HepG2 (cell line): ENCODE results near the gene SLC38A8. TPM values are rescaled to one million over a fixed set of nuclear protein-coding genes. Genes with fewer than 3 reads are reported as not detected.
A peak's percentile ranks its signal among the peaks of the same experiment; 100 is the strongest.

Experiments used
- ATAC-seq: fragments of 200-7000 bp; cut with Tn5 transposase; 3 replicates; pipeline ENCODE4 v1.9.1; 2020; ENCODE audit warnings: mild to moderate bottlenecking, moderate library complexity
- BruUV-seq: library from RNA; stranded (reverse); fragments of 400-500 nt; replicated peaks from 2 replicates; lab custom pipeline; 2021; lab: Mats Ljungman, UMichigan
- CTCF ChIA-PET: fragments of 300-600 bp; formaldehyde crosslinking; extraction: SDS; loops from one replicate; lab custom pipeline; 2021; ENCODE audit warnings: low total read pairs, inconsistent platforms, low intra/inter-chr PET ratio; lab: Yijun Ruan, JAX
- POLR2A ChIA-PET: fragments of 350-600 bp; sonication (Branson Sonifier 250); formaldehyde crosslinking; loops from one replicate; lab custom pipeline; 2020; ENCODE audit warnings: antibody characterized with exemption, inconsistent platforms; lab: Yijun Ruan, JAX
- DNase-seq: peaks from one replicate; pipeline ENCODE4 v3.0.0-alpha.2; 2015; ENCODE audit warnings: low spot score
- FAIRE-seq: peaks from 3 replicates; lab custom pipeline; 2011; peaks lifted over from hg19 to GRCh38; lab: Jason Lieb, UNC
- H2AFZ ChIP-seq: one replicate; pipeline ENCODE4 v1.6.1; 2011; ENCODE audit warnings: low read length, inconsistent platforms
- H3K27ac ChIP-seq: fragments of 300-600 bp; 3 replicates; pipeline ENCODE4 v1.8.0; 2011; ENCODE audit warnings: mixed run types, mild to moderate bottlenecking, mixed read lengths, low read length, inconsistent platforms; ENCODE audit not compliant: insufficient read depth; ENCODE audit errors: extremely low read length
- H3K27me3 ChIP-seq, 2 experiments: fragments of 200-600 bp in 1 of 2; 2 replicates in 1 of 2; 3 replicates in 1 of 2; pipeline versions ENCODE4 v1.6.0 to v1.8.0; 2011; ENCODE audit warnings: low read length in 2 of 2, mild to moderate bottlenecking in 2 of 2, moderate library complexity in 2 of 2, inconsistent platforms in 1 of 2; ENCODE audit not compliant: insufficient read depth in 2 of 2, control insufficient read depth in 1 of 2
- H3K36me3 ChIP-seq, 2 experiments: fragments of 200-600 bp in 1 of 2; replicated peaks in 1 of 2; 2 replicates in 1 of 2; 3 replicates in 1 of 2; pipeline versions ENCODE4 v1.5.1 to v1.8.0; 2011; ENCODE audit warnings: low read length in 2 of 2, inconsistent platforms in 1 of 2; ENCODE audit not compliant: insufficient read depth in 2 of 2, control insufficient read depth in 1 of 2
- H3K4me1 ChIP-seq: 2 replicates; pipeline ENCODE4 v1.5.1; 2012; ENCODE audit warnings: low read length, inconsistent platforms; ENCODE audit not compliant: insufficient read depth
- H3K4me2 ChIP-seq: 2 replicates; pipeline ENCODE4 v1.6.0; 2011; ENCODE audit warnings: low read depth, low read length, inconsistent platforms
- H3K4me3 ChIP-seq, 3 experiments: fragments of 200-600 bp in 1 of 3; sonication (generic), shearing (Covaris generic) in 1 of 3; replicated peaks in 1 of 3; 2 replicates each; pipeline ENCODE4 v1.5.1; 2011 to 2016; ENCODE audit warnings: low read length in 3 of 3, inconsistent platforms in 2 of 3, low read depth in 2 of 3, mild to moderate bottlenecking in 2 of 3, control low read depth in 1 of 3, mixed read lengths in 1 of 3; ENCODE audit not compliant: insufficient read depth in 1 of 3
- H3K79me2 ChIP-seq: one replicate; pipeline ENCODE4 v1.6.1; 2011; ENCODE audit warnings: low read length, inconsistent platforms; ENCODE audit not compliant: insufficient read depth
- H3K9ac ChIP-seq: 2 replicates; pipeline ENCODE4 v1.6.0; 2011; ENCODE audit warnings: mild to moderate bottlenecking, low read depth, low read length, inconsistent platforms; ENCODE audit not compliant: insufficient read depth
- H3K9me3 ChIP-seq: 2 replicates; pipeline ENCODE4 v1.5.1; 2012; ENCODE audit warnings: mild to moderate bottlenecking, low read length
- H4K20me1 ChIP-seq: 2 replicates; pipeline ENCODE4 v1.6.0; 2011; ENCODE audit warnings: inconsistent platforms, mild to moderate bottlenecking, low read length, moderate library complexity; ENCODE audit not compliant: insufficient read depth
- CEBPB ChIP-seq: IDR thresholded peaks from 2 replicates; pipeline ENCODE4 v1.6.1; 2011; ENCODE audit warnings: low read depth, low read length, improper control_type of control experiment, borderline replicate concordance
- FOXM1 ChIP-seq: sonication (generic); formaldehyde crosslinking; IDR thresholded peaks from 2 replicates; pipeline ENCODE4 v1.5.0; 2020; ENCODE audit warnings: missing genetic modification reagents
- GABPB1 ChIP-seq: IDR thresholded peaks from 2 replicates; pipeline ENCODE4 v1.6.1; 2016; ENCODE audit warnings: mild to moderate bottlenecking, missing genetic modification reagents, moderate library complexity, missing compliant biosample characterization
- PCBP1 ChIP-seq: fragments of 200-400 bp; formaldehyde crosslinking; IDR thresholded peaks from 2 replicates; pipeline ENCODE4 v1.6.1; 2017; ENCODE audit warnings: mild to moderate bottlenecking, low read depth, low read length, borderline replicate concordance
- PCBP2 ChIP-seq: fragments of 200-400 bp; formaldehyde crosslinking; optimal IDR thresholded peaks from 2 replicates; pipeline ENCODE3; 2018; ENCODE audit warnings: low read length, low read depth; ENCODE audit not compliant: poor library complexity, severe bottlenecking
- PHB2 ChIP-seq: fragments of 450-650 bp; IDR thresholded peaks from 2 replicates; pipeline ENCODE4 v1.6.1; 2018; ENCODE audit not compliant: partially characterized antibody
- PHF21A ChIP-seq: sonication (generic); formaldehyde crosslinking; IDR thresholded peaks from 2 replicates; pipeline ENCODE4 v1.5.0; 2020; ENCODE audit warnings: mild to moderate bottlenecking, missing genetic modification reagents
- RFX1 ChIP-seq: fragments of 450-650 bp; IDR thresholded peaks from 2 replicates; pipeline ENCODE4 v1.6.1; 2017
- SRSF4 ChIP-seq: fragments of 200-400 bp; formaldehyde crosslinking; IDR thresholded peaks from one replicate; pipeline ENCODE4 v1.6.1; 2018; ENCODE audit warnings: mild to moderate bottlenecking, low read depth, low read length, moderate library complexity; ENCODE audit not compliant: poor library complexity, severe bottlenecking
- TBX3 ChIP-seq: fragments of 450-650 bp; IDR thresholded peaks from 2 replicates; pipeline ENCODE4 v1.6.1; 2017; ENCODE audit warnings: antibody characterized with exemption, mild to moderate bottlenecking, inconsistent platforms, borderline replicate concordance
- TEAD3 ChIP-seq: optimal IDR thresholded peaks from 2 replicates; pipeline ENCODE3; 2016; ENCODE audit warnings: borderline replicate concordance
- ZNF24 ChIP-seq: fragments of 450-650 bp; IDR thresholded peaks from 2 replicates; pipeline ENCODE4 v1.6.1; 2017; ENCODE audit warnings: antibody characterized with exemption, mild to moderate bottlenecking
- ZNF577 ChIP-seq: sonication (generic); formaldehyde crosslinking; IDR thresholded peaks from 2 replicates; pipeline ENCODE4 v1.4.0; 2020; ENCODE audit warnings: mild to moderate bottlenecking, low read depth, missing genetic modification reagents, borderline replicate concordance
- ZNF841 ChIP-seq: sonication (generic); formaldehyde crosslinking; IDR thresholded peaks from 2 replicates; pipeline ENCODE4 v1.8.1; 2023; ENCODE audit warnings: missing genetic modification reagents, borderline replicate concordance
- WGBS: methylation state at CpG from one replicate; pipeline ENCODE4 v1.1.6; 2017; ENCODE audit warnings: low lambda C conversion rate; 5-methylcytosine and 5-hydroxymethylcytosine counted together
- in situ Hi-C: cut with HindIII; loops from 2 replicates; pipeline ENCODE4 v1.10.0; 2017; ENCODE audit warnings: low pct_unique_long_range_greater_than_20kb; ENCODE audit not compliant: extremely low pct_ligation_motif_present
- intact Hi-C: fragments of 100-400 bp; cut with micrococcal nuclease; formaldehyde crosslinking; loops from one replicate; pipeline ENCODE4 v1.10.0; 2022; ENCODE audit not compliant: unreplicated experiment
- polyA plus RNA-seq, 8 experiments: library from polyadenylated mRNA; depleted of rRNA in 3 of 8; stranded (reverse) in 7 of 8; unstranded in 1 of 8; fragments of >200 nt; fragmentation: Illumina TruSeq in 4 of 8; extraction: Trizol in 4 of 8; gene quantifications; 2 replicates each; pipeline versions ENCODE4 v1.2.1 to v1.2.3, GENCODE V29; 2011 to 2016; ENCODE audit warnings: low read depth in 4 of 8, missing spikeins in 1 of 8, mixed read lengths in 1 of 8; ENCODE audit not compliant: insufficient read depth in 1 of 8
- total RNA-seq, 5 experiments: library from RNA; depleted of rRNA; stranded (reverse); fragments of >200 nt; fragmentation: Illumina TruSeq; extraction: Trizol; gene quantifications; 2 replicates each; pipeline ENCODE4 v1.2.3, GENCODE V29; 2016; ENCODE audit warnings: low read depth in 1 of 5
- TF ChIP-seq, protein P1 (sequence below): IDR thresholded peaks from 2 replicates; pipeline ENCODE4 v1.6.1; 2016; ENCODE audit warnings: missing genetic modification reagents, missing compliant biosample characterization
- TF ChIP-seq, protein P2 (sequence below): sonication (generic); formaldehyde crosslinking; IDR thresholded peaks from 2 replicates; pipeline ENCODE4 v1.5.1; 2020; ENCODE audit warnings: mild to moderate bottlenecking, missing genetic modification reagents, borderline replicate concordance
- TF ChIP-seq, protein P3 (sequence below): IDR thresholded peaks from 2 replicates; pipeline ENCODE4 v1.6.1; 2012; ENCODE audit warnings: inconsistent platforms

The SLC38A8 gene
- total and polyA plus RNA-seq, 2 of the 13 experiments (the other 11 are each of a cell fraction or from before 2014, with no cell fraction given) = 0.24 to 0.37 TPM

DNA sequence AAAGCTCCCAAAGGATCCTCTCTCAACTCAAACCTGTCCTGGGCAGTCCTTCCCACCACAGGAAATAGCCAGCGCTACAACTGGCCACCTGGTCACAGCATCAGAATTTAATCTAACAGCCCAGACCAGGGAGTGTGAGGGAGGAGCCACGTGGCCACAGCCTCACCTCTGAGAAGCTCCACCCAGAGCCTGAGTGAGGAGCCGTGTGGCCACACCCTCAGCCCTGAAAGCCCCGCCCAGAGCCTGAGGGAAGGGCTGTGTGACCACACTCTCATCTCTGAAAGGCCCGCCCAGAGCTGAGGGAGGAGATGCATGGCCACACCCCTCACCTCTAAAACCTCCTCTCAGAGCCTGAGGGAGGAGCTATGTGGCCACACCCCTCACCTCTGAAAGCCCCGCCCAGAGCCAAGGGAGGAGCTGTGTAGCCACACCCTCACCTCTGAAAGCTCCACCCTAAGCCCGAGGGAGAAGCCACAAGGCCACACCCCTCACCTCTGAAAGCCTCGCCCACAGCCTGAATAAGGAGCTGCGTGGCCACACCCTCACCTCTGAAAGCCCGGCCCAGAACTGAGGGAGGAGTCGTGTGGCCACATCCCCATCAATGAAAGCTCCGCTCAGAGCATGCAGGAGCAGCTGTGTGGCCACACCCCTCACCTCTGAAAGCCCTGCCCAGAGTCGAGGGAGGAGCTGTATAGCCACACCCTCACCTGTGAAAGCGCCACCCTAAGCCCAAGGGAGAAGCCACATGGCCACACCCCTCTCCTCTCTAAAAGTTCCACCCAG lies 28.6 kb downstream of the SLC38A8 start:
- peak; percentile 89 for FAIRE-seq
- Histone ChIP-seq H3K27me3 (peaks cover 0 to 13% of the 10 kb centered on the region in 2 experiments; a peak in 2 of 5 replicates), H3K9me3 (peaks cover 11% of the 10 kb centered on the region), H3K4me3 (peak overlapping the region in 1 of 3 experiments; percentile 6; a peak in 1 of 6 replicates), H2AFZ (no peak overlapping the region), H3K4me2 (peak overlapping the region; percentile 15; the same call in 1 of the 2 replicates), H3K79me2 (no peaks in the 10 kb centered on the region), H3K27ac (no peak overlapping the region), H3K36me3 (no peaks in the 10 kb centered on the region), H3K4me1 (peaks cover 8% of the 10 kb centered on the region; the same call in 1 of the 2 replicates), H3K9ac (no peak overlapping the region), H4K20me1 (no peaks in the 10 kb centered on the region)
- peak; percentile 94 for DNase-seq
- in situ Hi-C loops (no loop called here), intact Hi-C loops (no loop called here)
- BruUV-seq = no TSS peak
- WGBS = 10% methylated on average over 10 of the region's 14 CpGs
- peak; percentile 92 for ATAC-seq
- ChIA-PET POLR2A (interaction anchor here (0.6 to 1.4 kb wide), 9 partner anchors 19 to 774 kb away, joined by 3 to 15 read pairs (median 4); partner anchors contain the start of genes MBTPS1 and OSGIN1), CTCF (no interaction called here)
- TF ChIP-seq RFX1 = no peak
- no peak for TF ChIP-seq PHB2
- TF ChIP-seq ZNF24 = no peak
- no peak for TF ChIP-seq PCBP2
- no peak for TF ChIP-seq CEBPB
- TF ChIP-seq, protein P1, sequence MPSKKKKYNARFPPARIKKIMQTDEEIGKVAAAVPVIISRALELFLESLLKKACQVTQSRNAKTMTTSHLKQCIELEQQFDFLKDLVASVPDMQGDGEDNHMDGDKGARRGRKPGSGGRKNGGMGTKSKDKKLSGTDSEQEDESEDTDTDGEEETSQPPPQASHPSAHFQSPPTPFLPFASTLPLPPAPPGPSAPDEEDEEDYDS (CRISPR knock-in tag) = peak; percentile 58; the same call in 1 of the 2 replicates
- no peak for TF ChIP-seq FOXM1
- TF ChIP-seq, protein P2, sequence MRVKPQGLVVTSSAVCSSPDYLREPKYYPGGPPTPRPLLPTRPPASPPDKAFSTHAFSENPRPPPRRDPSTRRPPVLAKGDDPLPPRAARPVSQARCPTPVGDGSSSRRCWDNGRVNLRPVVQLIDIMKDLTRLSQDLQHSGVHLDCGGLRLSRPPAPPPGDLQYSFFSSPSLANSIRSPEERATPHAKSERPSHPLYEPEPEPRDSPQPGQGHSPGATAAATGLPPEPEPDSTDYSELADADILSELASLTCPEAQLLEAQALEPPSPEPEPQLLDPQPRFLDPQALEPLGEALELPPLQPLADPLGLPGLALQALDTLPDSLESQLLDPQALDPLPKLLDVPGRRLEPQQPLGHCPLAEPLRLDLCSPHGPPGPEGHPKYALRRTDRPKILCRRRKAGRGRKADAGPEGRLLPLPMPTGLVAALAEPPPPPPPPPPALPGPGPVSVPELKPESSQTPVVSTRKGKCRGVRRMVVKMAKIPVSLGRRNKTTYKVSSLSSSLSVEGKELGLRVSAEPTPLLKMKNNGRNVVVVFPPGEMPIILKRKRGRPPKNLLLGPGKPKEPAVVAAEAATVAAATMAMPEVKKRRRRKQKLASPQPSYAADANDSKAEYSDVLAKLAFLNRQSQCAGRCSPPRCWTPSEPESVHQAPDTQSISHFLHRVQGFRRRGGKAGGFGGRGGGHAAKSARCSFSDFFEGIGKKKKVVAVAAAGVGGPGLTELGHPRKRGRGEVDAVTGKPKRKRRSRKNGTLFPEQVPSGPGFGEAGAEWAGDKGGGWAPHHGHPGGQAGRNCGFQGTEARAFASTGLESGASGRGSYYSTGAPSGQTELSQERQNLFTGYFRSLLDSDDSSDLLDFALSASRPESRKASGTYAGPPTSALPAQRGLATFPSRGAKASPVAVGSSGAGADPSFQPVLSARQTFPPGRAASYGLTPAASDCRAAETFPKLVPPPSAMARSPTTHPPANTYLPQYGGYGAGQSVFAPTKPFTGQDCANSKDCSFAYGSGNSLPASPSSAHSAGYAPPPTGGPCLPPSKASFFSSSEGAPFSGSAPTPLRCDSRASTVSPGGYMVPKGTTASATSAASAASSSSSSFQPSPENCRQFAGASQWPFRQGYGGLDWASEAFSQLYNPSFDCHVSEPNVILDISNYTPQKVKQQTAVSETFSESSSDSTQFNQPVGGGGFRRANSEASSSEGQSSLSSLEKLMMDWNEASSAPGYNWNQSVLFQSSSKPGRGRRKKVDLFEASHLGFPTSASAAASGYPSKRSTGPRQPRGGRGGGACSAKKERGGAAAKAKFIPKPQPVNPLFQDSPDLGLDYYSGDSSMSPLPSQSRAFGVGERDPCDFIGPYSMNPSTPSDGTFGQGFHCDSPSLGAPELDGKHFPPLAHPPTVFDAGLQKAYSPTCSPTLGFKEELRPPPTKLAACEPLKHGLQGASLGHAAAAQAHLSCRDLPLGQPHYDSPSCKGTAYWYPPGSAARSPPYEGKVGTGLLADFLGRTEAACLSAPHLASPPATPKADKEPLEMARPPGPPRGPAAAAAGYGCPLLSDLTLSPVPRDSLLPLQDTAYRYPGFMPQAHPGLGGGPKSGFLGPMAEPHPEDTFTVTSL = no peak
- TF ChIP-seq PCBP1 = no peak
- no peak for TF ChIP-seq ZNF841 (CRISPR knock-in tag)
- no peak for TF ChIP-seq SRSF4
- no peak for TF ChIP-seq PHF21A
- 0 out of 2 replicates have a peak, but pooled peaks have one; percentile 8 for TF ChIP-seq GABPB1 (CRISPR knock-in tag)
- no peak for TF ChIP-seq ZNF577
- TF ChIP-seq, protein P3, sequence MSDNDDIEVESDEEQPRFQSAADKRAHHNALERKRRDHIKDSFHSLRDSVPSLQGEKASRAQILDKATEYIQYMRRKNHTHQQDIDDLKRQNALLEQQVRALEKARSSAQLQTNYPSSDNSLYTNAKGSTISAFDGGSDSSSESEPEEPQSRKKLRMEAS = 0 out of 2 replicates have a peak, but pooled peaks have one; percentile 20
- TF ChIP-seq TBX3 = no peak
- peak; percentile 12 for TF ChIP-seq TEAD3 (CRISPR knock-in tag)
